ENCODE data around the gene LCA5L.

LCA5L gene

DNA sequence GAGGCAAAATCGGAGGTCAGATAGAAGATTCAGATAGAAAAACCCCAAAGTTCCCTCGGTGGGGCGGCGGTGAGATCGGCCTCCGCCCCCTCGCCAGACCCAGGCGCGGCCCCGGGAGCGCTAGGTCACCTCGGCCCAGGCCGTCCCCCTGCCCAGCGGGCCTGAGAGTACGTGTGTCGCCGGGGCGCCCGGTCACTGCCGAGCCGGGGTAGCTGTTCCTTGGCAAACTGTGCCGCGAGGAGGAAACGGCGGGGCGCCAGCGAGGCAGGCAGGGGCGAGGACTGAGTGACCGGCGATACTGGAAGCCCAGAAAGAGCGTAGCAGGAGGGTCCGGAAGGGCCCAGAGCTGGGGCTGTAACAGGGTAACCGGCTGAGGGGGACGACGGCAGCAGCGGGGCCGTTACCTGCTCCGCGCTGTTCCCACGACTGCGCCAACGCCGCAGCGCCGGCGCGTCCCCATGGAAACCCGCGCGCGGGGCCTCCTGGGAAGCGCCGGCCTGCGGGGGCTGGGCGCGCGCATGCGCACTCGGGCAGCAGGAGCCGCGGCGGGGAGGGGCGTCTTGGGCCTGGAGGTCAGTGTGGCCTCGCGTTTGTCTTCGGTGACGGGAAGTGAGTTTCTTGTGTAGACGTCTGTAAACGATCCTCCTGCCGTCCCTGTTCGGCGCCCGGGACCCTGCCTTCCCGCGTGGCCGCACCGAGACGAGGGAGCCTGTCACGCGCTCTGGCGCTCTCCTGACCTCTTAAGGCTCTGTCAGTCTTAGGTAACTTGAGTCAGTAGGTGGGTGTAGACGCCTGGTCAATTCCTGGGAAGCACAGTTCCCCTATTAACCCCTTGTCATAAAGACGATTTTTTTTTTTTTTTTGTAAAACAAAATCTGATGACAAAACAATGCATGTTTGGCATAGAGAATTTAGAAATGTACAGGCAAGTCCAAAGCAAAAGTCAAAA, at the start of gene LCA5L:
Gene LCA5L (minus strand): TSS at position 458 of the 949 bp plus-strand sequence. CDS start 17,285 bp downstream, outside the sequence.
- DNase-seq (ENCODE audit: low spot score), result peak; percentile 100

DNA sequence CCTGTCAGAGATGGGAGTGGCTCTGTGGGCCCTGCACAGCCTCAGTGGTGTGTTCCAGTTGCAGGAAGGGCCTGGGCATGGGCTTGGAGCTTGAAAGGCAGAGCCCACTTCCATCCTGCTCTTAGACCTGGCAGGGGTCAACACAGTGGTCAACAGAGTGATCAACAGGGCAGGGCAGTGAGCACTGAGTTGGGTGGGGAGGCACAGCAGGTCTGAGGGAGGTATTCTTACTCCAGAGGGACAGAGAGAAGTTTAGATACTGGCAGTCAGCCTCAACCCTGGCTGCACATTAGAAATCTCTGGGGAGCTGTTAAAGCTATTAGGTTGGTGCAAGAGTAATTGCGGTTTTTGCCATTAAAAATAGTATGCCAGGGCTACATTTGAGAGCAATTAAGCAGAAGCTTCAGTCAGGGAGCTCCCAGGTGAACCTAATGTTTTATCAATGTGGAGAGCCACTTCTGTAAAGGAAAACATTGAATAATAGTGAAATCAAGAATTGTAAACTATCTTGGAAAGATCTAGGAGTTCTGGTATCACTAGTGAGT, 43.9 kb upstream of the LCA5L start:
- no peak for DNase-seq (ENCODE audit: low spot score)

DNA sequence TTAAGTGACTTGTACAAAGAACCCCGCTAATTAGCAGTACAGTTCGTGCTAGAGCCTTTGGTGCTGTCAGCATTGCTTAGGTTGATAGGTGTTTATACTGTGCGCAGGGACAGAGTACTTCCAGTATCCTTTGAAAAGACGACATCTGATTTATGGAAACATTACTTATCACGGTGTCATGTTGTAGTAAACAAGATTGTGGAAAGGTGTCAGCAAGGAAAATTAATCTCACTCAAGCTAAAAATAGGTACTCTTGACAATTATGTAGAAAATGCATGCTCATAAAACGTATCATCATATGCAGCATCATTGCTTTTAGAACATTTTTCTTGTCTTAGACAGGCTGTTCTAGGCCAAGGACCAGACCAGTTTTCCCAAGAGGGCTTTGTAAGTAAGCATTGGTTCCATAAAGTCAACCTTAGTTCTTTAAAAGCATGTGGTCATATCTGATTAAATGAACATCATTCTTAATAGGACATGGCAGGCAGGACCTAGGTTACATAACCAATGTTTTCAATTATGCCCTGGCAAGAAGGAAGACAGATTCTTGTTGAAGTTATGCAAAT, 39.2 kb upstream of the LCA5L start:
- no peak for DNase-seq (ENCODE audit: low spot score)

DNA sequence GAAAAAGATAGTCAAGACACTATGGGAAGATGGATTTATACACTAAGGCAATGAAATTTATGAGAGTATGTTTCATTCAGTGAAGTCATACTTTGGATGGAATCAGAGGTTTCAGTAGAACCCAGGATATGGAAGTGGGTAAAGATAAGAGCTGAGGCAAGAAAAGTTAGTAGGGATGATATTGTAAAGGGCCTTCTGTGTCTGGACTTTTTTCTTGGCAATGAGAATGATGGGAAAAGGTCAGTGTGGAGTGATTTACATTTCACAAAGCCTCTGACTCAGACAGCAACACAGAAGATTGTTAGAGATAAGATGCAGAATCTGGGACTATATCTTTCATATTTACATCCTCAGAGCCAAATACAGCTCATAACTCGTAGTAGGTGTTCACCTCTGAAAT, 38.3 kb upstream of the LCA5L start:
- no peak for DNase-seq (ENCODE audit: low spot score)

DNA sequence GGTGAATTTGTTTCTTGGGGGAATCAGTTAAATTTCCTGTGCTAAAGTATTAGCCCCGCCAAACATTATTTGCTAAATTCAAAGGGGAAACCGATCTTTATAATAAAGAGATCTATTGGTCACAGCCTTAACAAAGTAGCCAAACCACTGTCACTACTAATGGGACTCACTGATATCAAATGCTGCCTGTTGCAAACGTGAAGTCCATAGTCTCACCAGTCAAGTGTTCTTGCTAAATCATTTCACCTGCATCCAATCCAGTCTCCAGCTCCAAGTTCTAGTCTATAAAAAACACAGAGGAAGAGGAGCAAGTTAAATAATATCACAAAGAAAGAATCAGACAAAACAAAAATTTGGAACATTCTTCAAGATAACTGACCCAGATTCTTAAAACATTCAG, 36.3 kb upstream of the LCA5L start:
- no peak for DNase-seq (ENCODE audit: low spot score)

DNA sequence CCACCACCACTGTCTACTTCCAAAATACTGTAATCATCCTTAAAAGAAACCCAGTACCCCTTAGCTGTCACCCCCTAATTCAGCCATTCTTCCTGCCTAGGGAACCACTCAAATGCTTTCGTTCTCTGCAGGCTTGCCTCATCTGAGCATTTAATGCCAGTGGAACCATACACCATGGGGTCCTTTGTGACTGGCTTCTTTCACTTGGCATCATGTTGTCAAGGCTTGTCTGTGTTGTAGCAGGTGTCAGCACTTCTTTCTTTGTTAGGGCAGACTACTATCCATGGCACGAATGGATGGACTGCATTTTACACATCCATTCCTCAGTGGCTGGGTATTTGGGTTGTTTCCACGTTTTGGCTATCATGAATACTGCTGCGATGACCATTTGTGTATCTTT, 34.7 kb upstream of the LCA5L start:
- DNase-seq (ENCODE audit: low spot score), result no peak

DNA sequence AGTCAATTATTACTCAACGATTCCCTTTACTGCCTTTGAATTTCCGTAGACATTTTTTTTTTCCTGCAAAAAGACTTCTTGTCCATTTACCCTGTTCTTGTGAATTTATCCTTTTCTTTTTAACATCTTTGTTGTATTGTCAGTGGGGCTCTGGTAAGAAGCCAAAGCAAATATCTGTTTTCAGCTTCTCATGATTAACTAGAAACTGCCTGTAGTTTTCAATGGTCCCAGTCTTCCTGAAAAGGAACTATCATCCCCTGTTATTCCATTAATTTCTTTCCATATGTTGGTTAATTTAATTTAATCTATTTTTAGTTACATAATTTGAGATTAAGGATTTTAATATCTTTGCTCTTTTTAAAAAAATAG, 34.2 kb upstream of the LCA5L start:
- DNase-seq (ENCODE audit: low spot score), result no peak

DNA sequence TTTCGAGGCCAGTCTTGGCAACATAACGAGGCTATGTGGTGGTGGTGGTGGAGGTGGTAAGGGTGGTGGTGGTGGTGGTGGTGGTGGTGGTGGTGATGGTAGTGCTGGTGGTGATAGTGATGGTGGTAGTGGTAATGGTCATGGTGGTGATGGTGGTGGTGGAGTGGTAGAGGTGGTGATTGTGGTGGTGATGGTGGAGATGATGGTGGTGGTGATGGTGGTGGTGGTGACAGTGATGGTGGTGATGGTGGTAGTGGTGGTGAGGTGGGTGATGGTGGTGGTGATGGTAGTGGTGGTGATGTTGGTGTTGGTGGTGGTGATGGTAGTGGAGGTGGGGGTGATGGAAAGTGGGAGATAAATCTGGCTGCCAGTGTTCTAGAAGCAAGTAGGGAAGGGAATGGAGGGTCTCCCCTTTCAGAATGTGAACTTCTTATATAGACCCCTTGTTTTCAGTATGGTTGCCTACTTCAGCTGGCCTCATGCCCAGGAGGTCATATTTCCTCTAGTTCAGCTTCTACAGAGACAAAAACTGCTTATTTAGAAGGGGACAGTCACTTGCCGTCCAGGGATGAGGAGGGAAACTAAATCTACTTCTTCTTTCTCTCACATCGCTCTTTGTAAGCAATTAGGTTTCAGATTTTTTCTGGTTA, 33.7 kb upstream of the LCA5L start:
- no peak for DNase-seq (ENCODE audit: low spot score)

DNA sequence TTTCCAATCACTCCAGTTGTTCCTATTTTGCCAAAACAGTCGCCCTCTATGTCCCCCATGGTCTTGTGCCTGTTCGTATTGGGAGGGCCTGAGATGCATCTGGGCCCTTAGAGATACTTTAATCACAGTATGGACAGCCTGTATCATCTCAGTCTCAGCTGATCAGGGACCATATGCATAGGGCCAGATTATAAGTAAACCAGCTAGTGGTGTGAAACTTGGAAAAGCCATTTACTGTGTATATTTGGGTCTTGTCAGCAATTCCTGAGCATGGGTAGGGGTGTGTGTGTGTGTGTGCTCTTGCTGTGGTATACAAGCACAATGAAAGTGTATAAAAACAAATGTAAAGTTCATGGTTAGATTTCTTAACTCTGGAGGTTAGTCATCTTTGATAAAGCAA, 29.0 kb upstream of the LCA5L start:
- DNase-seq (ENCODE audit: low spot score), result no peak

DNA sequence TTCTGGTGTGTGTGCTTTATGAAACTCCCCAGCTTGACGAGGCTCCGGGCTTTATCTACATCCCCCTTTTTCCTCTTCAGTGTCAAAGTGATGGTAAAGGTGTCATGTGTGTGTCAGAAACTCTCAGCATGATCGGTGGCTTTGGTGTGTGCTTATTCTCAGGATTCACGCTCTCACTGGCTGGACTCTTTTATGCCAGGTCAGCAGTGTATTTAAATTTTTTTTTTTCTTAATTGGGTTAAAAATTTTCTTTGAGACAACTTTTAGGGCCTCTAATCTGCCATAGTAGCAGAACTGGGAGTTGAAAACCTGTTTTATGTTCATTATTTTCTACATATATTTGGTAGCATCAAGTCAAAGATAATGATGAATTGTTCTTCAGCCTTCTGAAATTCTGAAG, 27.2 kb upstream of the LCA5L start:
- no peak for DNase-seq (ENCODE audit: low spot score)

DNA sequence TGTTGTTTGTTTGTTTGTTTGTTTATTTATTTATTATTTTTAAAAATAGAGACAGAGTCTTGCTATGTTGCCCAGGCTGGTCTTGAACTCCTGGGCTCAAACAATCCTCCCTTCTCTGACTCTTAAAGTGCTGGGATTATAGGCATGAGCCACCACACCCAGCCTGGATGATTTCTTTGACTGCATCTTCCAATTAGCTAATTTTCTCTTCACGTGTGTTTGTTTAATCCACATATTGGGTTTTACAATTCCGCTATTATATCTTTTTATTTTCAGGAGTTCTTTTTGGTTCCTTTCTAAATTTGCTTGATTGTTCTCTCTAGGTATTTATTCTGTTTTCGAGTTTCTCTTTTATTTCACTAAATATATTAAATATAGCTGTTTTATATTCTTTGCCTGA, 26.0 kb upstream of the LCA5L start:
- no peak for DNase-seq (ENCODE audit: low spot score)

DNA sequence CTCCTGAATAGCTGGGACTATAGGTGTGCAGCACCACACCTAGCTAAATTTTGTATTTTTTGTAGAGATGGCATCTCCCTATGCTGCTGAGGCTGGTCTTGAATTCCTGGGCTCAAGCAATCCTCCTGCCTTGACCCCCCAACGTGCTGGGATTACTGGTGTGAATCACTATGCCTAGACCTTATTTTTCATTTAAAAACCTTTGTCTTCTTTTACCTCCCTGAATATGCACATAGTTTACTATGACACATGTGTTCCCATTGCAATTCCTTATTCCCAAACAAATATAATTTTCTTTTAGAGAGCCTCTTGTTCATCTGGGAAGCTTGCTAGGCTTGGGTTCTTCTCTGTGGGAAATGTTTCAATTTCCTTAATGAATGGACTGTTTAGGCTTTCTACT, 23.0 kb upstream of the LCA5L start:
- DNase-seq (ENCODE audit: low spot score), result no peak

DNA sequence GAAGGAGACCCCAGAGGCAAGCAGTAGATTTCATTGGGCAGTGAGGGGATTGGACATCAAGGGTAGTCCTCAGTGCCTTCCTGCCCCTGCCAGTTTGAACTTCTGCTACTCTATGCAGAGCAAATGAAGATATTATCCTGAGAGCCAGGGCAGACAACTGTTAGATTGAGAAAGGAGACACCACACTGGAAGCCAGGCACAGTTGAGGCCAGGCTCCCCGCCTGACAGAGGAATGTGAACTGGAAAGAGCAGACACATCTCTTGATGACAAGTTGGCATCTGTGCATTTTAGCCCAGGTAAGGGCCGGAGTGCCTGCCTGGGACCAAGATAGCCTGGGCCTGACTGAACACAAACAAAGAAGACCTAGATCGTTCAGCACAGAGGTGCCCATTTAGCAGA, 22.2 kb upstream of the LCA5L start:
- DNase-seq (ENCODE audit: low spot score), result no peak

DNA sequence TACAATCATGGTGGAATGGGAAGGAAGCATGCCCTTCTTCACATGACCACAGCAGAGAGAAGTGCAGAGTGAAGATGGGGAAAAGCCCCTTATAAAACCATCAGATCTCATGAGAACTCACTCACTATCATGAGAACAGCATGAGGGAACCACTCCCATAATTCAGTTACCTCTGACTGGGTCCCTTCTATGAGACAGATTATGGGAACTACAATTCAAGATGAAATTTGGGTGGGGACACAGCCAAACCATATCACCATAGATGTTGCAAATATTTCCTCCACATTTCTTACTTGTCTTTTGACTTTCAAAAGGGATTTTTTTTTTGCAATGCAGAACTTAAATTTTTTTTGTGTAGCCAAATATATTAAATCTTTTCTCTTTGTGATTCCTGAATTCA, 21.0 kb upstream of the LCA5L start:
- DNase-seq (ENCODE audit: low spot score), result no peak

DNA sequence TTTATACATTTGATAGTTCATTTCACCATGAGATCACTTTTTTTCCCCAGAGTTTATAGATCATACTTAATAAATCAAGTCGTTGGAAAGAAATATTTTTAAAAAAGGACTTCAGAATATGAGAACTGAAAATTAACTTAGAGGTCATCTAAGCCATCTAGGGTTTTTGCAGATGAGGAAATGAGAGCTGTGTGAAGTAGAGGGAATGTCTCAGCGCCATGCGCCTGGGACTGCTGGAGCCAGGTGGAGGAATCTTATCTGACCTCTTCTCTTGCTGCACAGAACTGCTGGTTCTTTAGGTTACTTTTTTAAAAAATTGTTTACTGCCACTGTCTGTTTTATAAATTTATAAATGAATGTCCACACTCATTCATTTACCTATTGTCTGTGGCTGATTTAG, 17.7 kb upstream of the LCA5L start:
- DNase-seq (ENCODE audit: low spot score), result no peak

DNA sequence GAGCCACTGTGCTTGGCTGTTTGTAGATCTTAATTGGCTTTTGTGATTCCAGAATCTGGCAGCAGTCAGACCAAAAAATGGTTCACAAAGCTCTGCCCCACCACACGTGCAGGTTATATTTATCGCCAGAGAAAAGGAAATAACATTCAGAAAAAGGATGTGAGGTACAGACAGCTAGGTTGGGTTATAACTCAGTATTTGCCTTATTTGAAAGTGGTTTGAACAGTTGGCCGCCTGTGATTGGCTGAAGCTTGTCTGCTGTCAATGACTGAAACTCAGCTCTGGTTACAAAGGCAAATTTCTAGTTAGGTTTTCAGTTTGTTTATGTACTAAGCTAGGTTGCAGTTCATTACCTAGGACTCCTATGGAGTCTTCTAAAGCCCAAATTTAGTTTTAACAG, 15.8 kb upstream of the LCA5L start:
- no peak for DNase-seq (ENCODE audit: low spot score)

DNA sequence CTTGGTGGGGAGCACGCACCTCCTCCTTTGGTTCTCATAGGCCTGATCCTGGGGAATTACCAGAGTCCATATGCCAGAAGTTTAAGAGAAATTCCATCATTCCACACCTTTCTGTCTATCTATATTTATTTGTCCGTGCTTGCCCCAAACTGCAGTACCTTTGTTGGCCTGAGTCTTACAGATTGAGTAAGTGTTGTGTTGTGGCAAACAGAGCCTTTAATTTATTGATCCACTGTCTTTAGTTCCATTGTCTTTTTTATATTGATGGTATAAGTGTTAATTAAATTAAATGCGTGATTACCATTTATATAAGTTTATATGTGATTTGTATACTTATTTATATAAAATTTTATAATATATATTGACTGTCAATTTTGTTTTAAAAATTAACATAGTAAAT, 11.1 kb upstream of the LCA5L start:
- no peak for DNase-seq (ENCODE audit: low spot score)

DNA sequence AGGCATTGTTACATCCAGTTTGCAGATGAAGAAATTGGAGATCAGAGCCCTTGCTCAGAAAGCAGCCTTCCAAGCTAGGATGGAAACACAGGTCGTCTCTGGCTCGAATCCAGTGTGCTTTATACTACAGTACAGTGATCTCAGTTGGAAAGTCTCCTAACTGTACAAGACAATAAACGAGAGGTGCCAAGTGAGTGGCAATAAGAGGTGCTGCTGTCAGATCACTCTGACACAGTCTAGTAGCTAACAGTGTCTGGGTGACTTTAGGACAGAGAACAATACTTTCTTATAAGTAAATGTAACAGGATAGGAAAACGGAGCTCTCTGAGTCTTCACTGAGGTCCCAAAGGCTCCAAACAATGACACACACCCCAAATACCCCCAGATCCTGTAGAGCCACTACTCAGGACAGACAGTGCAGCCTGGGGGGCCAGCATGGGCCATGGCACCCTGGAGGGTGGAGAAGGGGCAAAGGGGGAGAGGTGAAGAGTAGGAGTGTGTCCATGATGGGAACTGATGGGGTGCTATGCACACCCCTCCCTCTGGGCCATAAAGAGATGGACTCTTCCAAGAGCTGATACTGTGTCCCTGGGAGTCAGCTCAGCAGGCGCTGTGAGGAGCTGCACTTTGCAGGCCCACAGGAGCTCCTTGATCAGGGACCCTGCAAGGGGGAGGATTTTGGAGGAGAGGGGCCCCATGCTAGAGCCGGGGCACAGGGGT, 9.5 kb upstream of the LCA5L start:
- DNase-seq (ENCODE audit: low spot score), result no peak

DNA sequence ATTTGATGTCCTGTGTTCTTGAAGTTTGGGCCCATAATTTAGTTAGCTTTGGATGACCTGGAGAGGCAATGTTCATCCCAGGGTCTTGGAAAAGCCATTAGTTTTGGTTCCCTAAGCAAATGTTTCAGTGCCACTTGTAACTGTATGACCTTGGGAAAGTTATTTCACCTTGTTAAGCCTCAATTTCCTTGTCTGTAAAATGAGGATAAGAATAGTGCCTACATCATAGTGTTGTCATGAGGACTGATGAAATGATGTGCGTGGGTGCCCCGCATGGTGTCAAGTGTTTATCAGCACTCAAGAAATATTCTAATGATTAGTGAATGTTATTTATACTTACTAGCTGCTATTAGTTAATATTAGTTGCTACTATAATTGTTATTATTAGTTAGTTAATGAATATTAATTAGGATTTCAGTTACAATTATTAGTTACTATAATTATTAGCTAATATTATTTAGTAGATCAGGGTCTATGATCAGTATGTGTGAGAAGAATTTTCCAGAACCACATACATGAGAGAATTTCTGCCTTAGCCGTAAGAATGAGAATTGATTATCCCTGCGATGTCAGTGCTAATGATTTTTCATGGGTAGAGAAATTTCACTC, 8.1 kb upstream of the LCA5L start:
- no peak for DNase-seq (ENCODE audit: low spot score)

DNA sequence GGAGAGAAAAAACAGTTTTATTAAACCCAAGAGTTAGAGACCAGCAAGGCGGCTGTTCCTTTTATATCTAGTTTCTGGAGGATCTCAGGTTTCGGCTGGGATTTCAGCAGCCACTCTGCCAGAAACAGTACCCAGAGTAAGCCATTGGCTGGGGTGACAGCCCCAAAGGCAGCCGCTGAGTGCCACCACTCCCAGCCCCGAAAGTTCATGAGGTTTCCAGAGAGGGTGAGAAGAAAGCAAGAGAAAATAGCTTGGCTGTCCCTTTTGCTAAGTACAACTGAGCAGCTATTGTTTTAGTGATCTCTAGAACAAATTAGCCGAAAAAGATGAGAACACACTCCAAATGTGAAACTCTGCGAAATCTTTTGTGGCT, 7.4 kb upstream of the LCA5L start:
- DNase-seq (ENCODE audit: low spot score), result no peak

DNA sequence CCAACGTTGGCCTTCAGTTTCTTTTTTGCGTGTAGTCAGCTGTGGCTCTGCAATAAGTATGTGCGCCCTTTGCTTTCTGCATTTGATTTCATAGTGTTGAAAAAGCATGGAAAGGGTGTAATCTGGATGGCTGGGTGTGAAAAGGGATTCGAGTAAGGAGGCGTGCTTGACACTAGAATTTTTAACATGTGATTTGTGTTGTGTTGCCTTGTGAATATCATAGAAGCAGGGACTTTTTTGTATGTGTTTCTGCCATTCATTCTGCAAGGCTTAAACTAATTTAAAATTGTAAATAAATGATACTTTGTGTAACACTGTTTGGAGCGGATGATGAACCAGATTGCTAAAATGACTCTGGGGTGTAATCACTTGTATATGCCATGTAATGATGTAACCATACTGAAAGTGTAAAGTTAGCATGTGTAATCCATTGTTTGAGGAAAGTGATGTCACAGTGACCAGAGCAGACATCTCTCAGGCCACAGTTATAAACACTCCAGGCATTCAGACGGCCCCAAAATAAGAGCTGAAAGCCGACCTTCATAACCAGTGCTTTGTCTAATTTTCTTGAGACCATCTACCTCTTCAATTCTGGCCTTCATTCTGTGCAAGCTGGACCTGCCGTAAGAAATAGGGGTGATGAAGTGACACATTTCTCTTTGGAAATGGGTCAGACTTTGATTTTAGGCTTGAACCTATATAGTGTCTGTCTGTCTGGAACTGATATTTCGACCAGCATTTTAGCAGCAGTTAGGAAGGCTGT, 6.8 kb upstream of the LCA5L start:
- peak; percentile 52 for DNase-seq (ENCODE audit: low spot score)

All from AG20443 (cell line).